GM18502 (cell line): ENCODE results near the gene IL18RAP.

Experiments used
- ATAC-seq: cut with Tn5 transposase; IDR thresholded peaks from one replicate; pipeline ENCODE4 v1.9.1; 2021; ENCODE audit warnings: mild to moderate bottlenecking; ENCODE audit not compliant: unreplicated experiment, poor library complexity

IL18RAP gene

DNA sequence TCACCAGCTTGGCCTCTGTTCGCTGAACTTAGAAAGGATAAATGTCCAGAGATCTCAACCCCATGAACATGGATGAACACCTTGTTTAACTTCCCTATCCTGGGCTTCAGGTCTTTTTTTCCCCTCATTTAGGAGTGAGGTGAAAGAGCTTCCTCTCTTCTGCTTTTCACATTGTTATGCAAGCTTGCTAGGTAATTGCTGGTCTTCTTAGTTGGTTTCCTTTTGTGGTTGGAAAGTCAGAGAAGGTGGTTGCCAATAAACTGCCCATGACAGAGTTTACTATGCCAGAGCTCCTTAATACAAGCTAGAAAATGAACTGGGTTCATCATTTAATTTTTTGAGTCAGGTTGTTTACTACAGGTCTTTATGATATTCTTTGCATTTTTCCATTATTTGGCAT lies 66.7 kb downstream of the IL18RAP start:
- ATAC-seq = no peak

DNA sequence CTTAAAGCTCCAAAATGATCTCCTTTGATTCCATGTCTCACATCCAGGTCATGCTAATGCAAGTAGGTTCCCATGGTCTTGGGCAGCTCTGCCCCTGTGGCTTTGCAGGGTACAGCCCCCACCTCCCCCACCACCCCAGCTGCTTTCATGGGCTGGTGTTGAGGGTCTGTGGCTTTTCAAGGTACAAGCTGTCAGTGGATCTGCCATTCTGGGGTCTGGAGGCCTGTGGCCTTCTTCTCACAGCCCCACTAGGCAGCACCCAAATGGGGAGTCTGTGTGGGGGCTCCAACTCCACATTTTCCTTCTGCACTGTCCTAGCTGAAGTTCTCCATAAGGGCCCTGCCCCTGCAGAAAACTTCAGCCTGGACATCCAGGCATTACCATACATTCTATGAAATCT lies 69.0 kb downstream of the IL18RAP start:
- ATAC-seq = no peak

DNA sequence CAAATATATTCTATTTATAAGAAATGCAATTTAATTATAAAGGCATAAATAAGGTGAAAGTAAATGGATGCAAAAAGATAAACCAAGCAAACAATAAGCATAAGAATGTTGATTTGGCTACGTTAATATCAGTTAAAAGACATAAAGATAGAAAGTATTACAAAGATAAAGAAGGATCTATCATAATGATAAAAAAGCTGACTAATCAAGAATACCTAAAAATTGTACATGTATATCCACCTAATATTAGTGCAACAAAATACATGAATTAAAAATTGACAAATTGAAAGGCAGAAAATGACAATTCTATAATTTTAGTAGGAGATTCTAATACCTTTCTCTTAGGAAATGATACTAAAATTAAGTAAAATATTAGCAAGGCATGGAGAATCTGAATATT lies 71.6 kb downstream of the IL18RAP start:
- ATAC-seq = no peak

DNA sequence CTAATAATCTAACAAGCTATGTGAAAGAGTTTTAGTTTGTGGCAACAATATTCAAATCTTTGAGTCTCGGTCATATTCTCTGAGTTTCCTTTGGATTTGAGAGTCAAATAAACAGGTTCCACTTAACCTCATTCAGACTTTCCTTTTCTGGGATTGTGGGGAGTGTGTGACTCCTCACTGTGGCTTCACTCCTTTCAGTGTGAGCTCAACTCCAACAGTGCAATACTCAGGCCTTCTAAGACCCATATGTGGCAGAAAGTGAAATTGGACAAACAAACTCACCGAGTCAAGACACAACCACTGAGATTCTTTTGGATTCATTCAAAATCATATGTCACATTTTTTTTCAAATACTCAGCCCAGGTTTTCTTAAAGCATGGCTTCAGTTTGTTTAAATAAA lies 75.5 kb downstream of the IL18RAP start:
- ATAC-seq = no peak

DNA sequence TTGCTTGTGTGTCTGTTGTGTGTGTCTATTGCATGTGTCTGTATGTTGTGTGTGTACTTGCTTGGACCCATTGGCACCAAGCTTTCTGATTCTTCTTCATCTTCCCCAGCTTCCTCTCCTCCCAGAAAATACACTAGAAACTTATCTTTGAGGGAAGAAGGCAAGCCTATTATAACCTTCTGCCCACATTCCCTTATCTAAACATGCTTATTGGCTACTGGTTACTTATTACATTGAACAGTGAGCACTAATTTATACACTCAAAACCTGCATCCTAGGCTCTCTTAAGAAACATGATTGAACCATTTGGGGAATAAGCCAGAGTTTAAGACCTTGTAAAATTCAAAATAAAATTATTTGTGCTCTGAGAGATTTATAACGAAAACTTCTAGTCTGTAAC lies 76.6 kb downstream of the IL18RAP start:
- no peak for ATAC-seq
